ENCODE data around the gene TLE4.

DNA sequence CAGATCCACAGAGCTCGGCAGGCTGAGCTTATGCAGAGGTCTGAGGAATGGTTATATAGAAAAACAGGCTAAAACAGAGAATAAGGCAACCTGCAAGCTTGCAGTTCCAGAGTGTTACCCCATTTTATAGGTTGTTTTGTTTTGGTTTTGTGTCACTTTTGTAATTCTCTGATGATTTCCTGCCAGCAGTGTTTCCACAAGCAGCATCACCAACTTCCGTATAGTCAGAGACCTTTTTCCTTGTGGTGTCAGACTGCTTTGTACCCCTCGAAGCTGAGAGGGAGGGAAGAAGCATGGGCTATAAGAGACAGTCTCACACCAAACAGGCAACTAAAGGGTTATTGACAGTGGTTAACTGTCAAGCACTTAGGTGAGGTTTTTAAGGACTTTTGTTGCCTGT lies 61.8 kb downstream of the TLE4 start:
- TF ChIP-seq EZH2 (optimal IDR thresholded peaks at IDR 0.05; ENCODE audit: low read depth, low read length), result no peak
- TF ChIP-seq, protein P1, sequence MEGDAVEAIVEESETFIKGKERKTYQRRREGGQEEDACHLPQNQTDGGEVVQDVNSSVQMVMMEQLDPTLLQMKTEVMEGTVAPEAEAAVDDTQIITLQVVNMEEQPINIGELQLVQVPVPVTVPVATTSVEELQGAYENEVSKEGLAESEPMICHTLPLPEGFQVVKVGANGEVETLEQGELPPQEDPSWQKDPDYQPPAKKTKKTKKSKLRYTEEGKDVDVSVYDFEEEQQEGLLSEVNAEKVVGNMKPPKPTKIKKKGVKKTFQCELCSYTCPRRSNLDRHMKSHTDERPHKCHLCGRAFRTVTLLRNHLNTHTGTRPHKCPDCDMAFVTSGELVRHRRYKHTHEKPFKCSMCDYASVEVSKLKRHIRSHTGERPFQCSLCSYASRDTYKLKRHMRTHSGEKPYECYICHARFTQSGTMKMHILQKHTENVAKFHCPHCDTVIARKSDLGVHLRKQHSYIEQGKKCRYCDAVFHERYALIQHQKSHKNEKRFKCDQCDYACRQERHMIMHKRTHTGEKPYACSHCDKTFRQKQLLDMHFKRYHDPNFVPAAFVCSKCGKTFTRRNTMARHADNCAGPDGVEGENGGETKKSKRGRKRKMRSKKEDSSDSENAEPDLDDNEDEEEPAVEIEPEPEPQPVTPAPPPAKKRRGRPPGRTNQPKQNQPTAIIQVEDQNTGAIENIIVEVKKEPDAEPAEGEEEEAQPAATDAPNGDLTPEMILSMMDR (IDR thresholded peaks at IDR 0.05; ENCODE audit: low read length), result no peak
